ENCODE measurements around the gene OR5AU1. TPM values are rescaled to one million over a fixed set of nuclear protein-coding genes. Genes with fewer than 3 reads are reported as not detected.
"Not testable (repeated sequence)": the region's sequence is repeated elsewhere in the genome, so short reads cannot be mapped to it uniquely, and the experiment has no call there.

The OR5AU1 gene
- total and polyA plus RNA-seq, 5 experiments from 2014 or later: not detected

DNA sequence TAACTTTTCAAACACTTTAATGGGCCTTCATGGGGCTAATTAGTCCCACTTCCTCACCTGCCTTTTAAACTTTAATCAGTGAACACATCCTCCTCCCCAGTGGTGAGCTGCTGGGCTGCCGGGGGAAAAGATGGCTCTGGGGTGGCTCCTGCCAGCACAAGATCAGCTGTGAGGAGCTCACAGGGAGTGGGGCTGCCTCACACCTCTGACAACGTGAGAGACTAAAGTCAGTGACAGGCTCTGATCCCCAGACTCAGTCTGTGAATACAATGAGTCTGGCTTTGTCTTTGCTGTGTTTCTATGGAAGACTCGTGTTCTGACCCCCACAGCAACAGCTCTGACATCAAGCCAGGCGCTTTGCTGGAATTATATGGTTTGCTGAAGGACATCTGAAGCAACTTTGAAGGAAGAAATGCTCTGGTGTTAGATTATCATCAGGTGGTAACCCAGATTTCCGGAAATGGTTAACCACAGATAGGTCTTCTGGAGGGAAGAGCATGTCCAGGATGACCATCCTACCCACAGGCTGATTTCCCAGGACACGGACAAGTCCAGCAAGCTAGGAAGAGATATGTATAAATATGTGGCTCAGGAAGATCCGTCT lies 9.2 kb upstream of the OR5AU1 start:
- peaks cover 12 to 45% (median 21%) of the 10 kb centered on the region in 5 donors for H3K27me3 Mint-ChIP-seq
- not testable (repeated sequence) for H3K4me1 Mint-ChIP-seq

DNA sequence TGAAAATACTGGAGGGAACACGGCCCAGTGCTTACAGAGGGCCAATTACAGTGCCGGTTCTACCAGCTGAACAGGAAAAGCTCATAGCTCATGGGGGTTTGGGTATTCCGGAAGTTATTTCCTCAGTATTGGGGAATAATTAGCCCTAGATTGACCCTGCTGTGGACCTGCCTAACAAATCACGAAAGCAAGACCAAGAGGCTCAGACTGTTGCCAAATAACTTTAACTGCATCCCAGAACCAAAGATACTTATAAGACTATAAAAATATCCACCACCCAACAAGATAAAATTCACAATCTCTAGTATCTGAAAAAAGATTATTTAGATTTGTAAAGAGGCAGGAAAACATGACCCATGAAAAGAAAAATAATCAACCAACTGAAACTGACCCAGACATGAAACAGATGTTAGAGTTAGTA lies 8.0 kb upstream of the OR5AU1 start:
- POLR2A ChIA-PET: no interaction called here
- peaks cover 11 to 37% (median 21%) of the 10 kb centered on the region in 5 donors for H3K27me3 Mint-ChIP-seq
- no peak overlapping the region for H3K27ac Mint-ChIP-seq
- no peaks in the 10 kb centered on the region for H3K9me3 Mint-ChIP-seq
- H3K4me3 Mint-ChIP-seq: no peak overlapping the region
- ATAC-seq (no peak), DNase-seq (no peak)
- no peaks in the 10 kb centered on the region for H3K36me3 Mint-ChIP-seq
- no peaks in the 10 kb centered on the region for H3K4me1 Mint-ChIP-seq

More for the DNA sequence above, 9.2 kb upstream of the OR5AU1 start:
- H3K27ac Mint-ChIP-seq, POLR2A ChIA-PET, ATAC-seq, H3K9me3 Mint-ChIP-seq, H3K4me3 Mint-ChIP-seq, DNase-seq, H3K36me3 Mint-ChIP-seq: not testable (repeated sequence)

DNA sequence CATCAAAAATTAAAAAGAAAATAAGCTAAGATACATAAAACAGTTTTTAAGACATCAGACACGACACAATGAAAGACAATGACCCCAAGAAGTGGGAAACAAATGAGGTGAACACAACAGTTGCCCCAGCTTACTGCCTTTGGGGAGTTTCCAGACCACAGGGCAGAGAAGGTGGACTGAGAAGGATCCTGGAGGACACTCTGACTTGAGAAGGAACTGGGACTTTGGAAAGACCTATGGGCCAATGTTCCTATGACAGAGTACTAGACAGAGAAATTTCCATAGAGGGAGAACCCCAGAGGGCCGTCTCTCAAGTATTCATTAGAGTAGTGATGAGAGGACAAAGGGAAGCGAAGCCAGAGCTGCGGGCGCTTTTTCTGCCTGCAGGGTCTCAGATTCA lies 6.2 kb upstream of the OR5AU1 start:
- POLR2A ChIA-PET: no interaction called here
- Mint-ChIP-seq H3K9me3 (no peaks in the 10 kb centered on the region), H3K4me1 (no peaks in the 10 kb centered on the region), H3K36me3 (no peaks in the 10 kb centered on the region), H3K27me3 (peaks cover 11 to 46% (median 26%) of the 10 kb centered on the region in 5 donors), H3K27ac (no peak overlapping the region), H3K4me3 (no peak overlapping the region)
- DNase-seq (no peak), ATAC-seq (no peak)

DNA sequence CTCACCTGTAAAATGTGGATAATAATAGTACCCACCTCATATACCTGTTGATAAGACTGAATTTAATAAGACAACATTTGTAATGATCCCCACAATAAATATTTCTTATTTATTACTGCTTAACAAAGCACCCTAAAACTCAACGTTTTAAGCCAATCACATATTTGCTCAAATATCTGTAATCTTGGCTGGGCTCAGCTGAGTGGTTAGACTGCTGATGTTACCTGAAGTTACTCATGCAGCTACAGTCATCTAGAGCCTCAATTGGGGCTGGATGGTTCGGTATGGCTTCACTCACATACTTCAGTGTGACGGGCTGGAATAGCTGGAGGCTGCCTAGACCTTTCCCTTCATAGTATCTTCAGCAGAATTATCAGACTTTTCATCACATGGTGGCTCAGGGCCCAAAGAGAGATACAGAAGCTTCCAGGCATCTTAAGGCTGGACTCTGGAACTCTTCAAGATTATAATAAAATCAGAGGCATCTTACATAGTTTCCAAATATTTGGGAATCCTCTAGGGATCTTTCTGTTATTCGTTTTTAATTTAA lies 4.3 kb upstream of the OR5AU1 start:
- H3K36me3 Mint-ChIP-seq: no peaks in the 10 kb centered on the region
- peaks cover 0 to 2% (median 0%) of the 10 kb centered on the region in 9 donors for H3K9me3 Mint-ChIP-seq
- peaks cover 0 to 3% (median 1%) of the 10 kb centered on the region in 4 donors for H3K4me1 Mint-ChIP-seq
- ATAC-seq: no peak
- peaks cover 10 to 48% (median 29%) of the 10 kb centered on the region in 5 donors for H3K27me3 Mint-ChIP-seq
- H3K27ac Mint-ChIP-seq: no peak overlapping the region
- no peak for DNase-seq
- POLR2A ChIA-PET: interaction anchor here (0.6 kb wide), 1 partner anchor 16 kb away, joined by 3 read pairs; no protein-coding TSS in a partner anchor
- no peak overlapping the region for H3K4me3 Mint-ChIP-seq

DNA sequence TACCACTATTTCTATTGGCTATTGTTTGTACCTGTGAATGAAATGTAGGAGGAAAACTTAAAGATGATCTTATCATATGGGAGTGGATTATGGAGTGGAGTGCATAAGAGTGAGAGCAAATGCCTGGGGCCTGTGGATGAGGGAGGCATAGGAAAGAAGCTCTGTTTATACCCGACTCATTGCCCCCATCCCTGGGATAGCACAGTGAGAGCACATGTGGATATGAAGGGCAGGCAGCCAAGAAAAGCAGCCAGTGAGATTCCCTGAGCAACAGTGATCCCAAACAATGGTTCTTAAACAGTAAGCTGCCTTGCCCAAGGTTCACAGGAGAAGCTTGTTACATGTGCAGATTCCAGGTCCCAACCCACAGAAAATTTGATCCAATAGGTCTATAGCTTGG lies 2.3 kb upstream of the OR5AU1 start:
- H3K4me1 Mint-ChIP-seq, H3K27ac Mint-ChIP-seq, H3K9me3 Mint-ChIP-seq, H3K36me3 Mint-ChIP-seq, DNase-seq, POLR2A ChIA-PET, ATAC-seq, H3K4me3 Mint-ChIP-seq: not testable (repeated sequence)
- peaks cover 13 to 53% (median 31%) of the 10 kb centered on the region in 5 donors for H3K27me3 Mint-ChIP-seq

DNA sequence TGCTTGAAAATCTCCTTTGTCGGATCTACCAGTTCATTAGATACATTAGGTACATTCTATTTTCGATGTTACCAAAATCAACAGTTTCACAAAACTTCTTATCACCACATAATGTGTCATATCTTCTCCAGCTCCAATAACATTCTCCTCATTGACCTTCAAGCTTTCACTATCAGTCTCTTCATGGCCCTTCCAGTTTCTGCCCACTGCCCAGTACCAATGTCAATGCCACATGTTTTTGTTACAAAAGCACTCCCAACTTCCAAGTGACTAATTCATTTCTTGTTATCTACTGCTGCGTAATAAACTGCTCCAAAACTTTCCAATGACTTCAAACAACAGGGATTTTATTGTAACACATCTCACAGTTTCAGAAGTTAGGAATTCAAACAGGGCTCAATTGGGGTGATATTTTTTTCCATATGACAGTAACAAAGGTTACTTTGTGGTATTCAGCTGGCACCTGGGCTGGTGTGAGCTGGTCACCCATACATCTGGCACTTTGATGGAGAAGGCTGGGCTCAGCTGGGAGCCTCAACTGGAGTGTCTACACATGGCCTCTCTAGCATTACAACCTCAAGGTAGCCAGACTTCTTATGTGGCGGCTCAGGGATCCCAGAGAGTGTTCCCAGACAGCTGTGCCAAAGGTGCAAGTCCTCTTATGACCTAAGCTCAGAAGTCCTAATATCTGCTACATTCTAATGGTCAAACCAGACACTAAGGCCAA lies 6.1 kb downstream of the OR5AU1 start:
- H3K4me1 Mint-ChIP-seq: no peaks in the 10 kb centered on the region
- H3K9me3 Mint-ChIP-seq: peaks cover 4 to 19% (median 14%) of the 10 kb centered on the region in 9 donors
- POLR2A ChIA-PET: no interaction called here
- H3K36me3 Mint-ChIP-seq: peaks cover 0 to 15% (median 10%) of the 10 kb centered on the region in 3 donors
- H3K27ac Mint-ChIP-seq: no peak overlapping the region
- H3K4me3 Mint-ChIP-seq: no peak overlapping the region
- DNase-seq (no peak), ATAC-seq (no peak)
- H3K27me3 Mint-ChIP-seq: peaks cover 2 to 10% (median 7%) of the 10 kb centered on the region in 5 donors

DNA sequence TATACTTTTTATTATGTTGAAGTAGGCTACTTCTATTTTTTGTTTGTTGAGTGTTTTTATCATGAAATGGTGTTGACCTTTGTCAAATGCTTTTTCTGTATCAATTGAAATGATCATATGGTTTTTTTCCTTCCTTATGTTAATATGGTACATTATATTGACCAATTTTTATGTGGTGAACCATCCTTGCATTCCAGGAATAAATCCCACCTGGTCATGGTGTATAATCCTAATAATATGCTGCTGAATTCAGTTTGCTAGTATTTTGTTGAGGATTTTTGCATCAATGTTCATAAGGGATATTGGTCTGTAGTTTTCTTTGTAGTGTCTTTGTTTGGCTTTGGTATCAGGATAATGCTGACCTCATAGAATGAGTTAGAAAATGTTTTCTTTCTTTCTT lies 10.4 kb downstream of the OR5AU1 start:
- ATAC-seq (no peak), DNase-seq (no peak)
- POLR2A ChIA-PET: no interaction called here
- Mint-ChIP-seq H3K4me3 (no peak overlapping the region), H3K27me3 (peaks cover 4 to 13% (median 9%) of the 10 kb centered on the region in 5 donors), H3K4me1 (no peaks in the 10 kb centered on the region), H3K9me3 (peaks cover 10 to 34% (median 18%) of the 10 kb centered on the region in 9 donors), H3K27ac (no peak overlapping the region), H3K36me3 (peaks cover 0 to 21% (median 13%) of the 10 kb centered on the region in 3 donors)

DNA sequence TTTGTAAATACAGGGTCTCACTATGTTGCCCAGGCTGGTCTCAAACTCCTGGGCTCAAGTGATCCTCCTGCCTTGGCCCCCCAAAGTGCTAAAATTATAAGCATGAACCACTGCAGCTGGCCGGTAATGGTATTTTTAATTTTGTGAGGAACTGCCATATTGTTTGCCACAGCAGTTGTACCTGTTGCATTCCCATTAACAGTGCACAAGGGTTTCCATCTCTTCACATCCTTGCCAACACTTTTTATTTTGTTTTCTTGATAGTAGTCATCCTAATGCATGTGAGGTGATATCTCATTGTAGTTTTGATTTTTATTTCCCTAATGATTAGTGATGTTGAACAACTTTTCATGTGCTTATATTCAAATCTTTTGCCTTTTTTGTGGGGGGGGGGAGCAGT lies 13.5 kb downstream of the OR5AU1 start:
- ATAC-seq (no peak), DNase-seq (no peak)
- Mint-ChIP-seq H3K4me3 (no peak overlapping the region), H3K27ac (no peak overlapping the region), H3K27me3 (peaks cover 4 to 13% (median 9%) of the 10 kb centered on the region in 5 donors), H3K4me1 (no peaks in the 10 kb centered on the region), H3K9me3 (peaks cover 10 to 34% (median 18%) of the 10 kb centered on the region in 9 donors), H3K36me3 (peaks cover 0 to 21% (median 13%) of the 10 kb centered on the region in 3 donors)
- POLR2A ChIA-PET: no interaction called here

DNA sequence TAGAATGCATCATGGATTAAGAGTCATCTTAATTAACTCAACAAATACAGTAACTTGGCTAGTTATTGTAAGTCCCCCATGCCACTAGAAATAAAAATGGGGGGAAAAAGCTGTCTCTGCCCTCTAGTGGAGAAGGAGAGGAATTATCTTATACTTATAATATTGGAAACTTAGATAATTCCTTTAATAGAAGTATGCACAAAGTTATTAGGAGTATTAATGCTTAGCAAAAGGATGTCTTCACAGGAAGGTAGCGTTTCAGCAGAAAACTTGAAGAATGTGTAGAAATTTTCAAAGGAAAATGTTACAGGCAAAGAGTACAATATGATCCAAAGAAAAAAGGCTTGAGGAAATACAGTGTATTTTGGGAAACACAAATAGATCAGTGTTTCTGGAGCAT lies 19.8 kb downstream of the OR5AU1 start:
- ATAC-seq: no peak
- Mint-ChIP-seq H3K9me3 (no peaks in the 10 kb centered on the region), H3K27ac (no peak overlapping the region), H3K4me1 (no peaks in the 10 kb centered on the region), H3K36me3 (no peaks in the 10 kb centered on the region), H3K27me3 (peaks cover 0 to 2% (median 0%) of the 10 kb centered on the region in 5 donors), H3K4me3 (no peak overlapping the region)
- POLR2A ChIA-PET: no interaction called here
- peak in 3 of 10 donors; percentile 13 to 26 (median 21) for DNase-seq

DNA sequence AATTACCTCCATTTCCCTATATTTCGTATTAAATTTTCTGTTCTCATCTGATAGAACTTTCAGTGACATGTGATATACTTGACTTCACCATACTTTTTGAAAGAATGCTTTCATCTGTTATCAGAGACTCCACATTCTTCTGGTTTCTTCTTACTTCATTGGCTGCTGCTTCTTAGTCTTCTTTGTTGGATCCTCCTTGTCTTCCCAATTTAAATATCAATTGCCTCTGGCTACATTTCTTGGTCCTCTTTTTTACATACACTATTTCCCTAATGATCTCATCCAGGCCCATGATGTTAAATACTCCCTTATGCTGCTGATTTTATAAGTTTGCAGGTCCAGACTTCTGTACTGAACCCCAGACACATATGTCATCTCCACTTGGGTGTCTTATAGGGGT lies 22.0 kb downstream of the OR5AU1 start:
- POLR2A ChIA-PET: no interaction called here
- no peaks in the 10 kb centered on the region for H3K9me3 Mint-ChIP-seq
- peaks cover 0 to 2% (median 0%) of the 10 kb centered on the region in 5 donors for H3K27me3 Mint-ChIP-seq
- H3K4me3 Mint-ChIP-seq: no peak overlapping the region
- H3K36me3 Mint-ChIP-seq: no peaks in the 10 kb centered on the region
- DNase-seq (no peak), ATAC-seq (no peak)
- no peak overlapping the region for H3K27ac Mint-ChIP-seq
- H3K4me1 Mint-ChIP-seq: no peaks in the 10 kb centered on the region

DNA sequence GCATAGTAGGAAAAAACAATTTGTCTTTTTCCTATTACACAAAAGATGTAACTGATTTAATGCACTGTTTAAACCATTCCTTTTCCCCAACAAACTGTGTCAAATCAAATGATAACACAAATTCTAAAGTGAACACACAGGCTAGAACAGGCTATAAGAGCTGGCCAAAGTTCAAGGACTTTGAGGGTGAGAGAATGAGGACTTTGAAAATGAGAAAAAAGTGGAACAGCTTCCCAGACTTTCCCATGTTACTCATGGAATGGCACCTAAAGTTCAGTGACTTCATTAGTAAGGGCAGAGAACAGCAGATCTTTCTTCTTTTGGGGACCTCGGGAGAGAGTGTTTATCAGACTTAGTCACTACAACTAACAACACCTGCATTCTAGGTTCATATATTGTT lies 32.4 kb downstream of the OR5AU1 start:
- Mint-ChIP-seq H3K4me1 (no peaks in the 10 kb centered on the region), H3K36me3 (peaks cover 0 to 8% (median 7%) of the 10 kb centered on the region in 3 donors), H3K27me3 (peaks cover 9 to 37% (median 18%) of the 10 kb centered on the region in 5 donors), H3K27ac (no peak overlapping the region), H3K9me3 (peaks cover 0 to 20% (median 5%) of the 10 kb centered on the region in 9 donors), H3K4me3 (no peak overlapping the region)
- POLR2A ChIA-PET: interaction anchor here (1.7 kb wide), 1 partner anchor 20 kb away, joined by 4 read pairs; no protein-coding TSS in a partner anchor
- ATAC-seq (no peak), DNase-seq (no peak)

DNA sequence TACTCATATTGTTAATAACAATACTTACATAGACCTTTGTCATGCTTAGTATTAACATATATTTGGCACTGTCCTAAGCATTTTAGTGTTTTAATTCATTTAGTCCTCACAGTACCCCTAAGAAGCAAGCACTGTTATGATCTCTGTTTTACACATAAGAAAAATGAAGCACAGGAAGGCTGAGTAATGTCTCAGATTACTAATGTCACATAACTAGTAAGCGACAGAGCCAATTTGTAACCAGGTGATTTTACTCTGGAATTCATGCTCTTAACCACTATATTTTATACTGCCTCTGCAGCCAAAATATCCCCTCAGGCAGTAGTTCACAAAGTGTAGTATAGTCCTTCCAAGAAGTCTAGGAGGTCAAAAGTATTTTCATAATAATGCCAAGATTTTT lies 34.7 kb downstream of the OR5AU1 start:
- peaks cover 0 to 8% (median 7%) of the 10 kb centered on the region in 3 donors for H3K36me3 Mint-ChIP-seq
- ATAC-seq: no peak
- POLR2A ChIA-PET: no interaction called here

DNA sequence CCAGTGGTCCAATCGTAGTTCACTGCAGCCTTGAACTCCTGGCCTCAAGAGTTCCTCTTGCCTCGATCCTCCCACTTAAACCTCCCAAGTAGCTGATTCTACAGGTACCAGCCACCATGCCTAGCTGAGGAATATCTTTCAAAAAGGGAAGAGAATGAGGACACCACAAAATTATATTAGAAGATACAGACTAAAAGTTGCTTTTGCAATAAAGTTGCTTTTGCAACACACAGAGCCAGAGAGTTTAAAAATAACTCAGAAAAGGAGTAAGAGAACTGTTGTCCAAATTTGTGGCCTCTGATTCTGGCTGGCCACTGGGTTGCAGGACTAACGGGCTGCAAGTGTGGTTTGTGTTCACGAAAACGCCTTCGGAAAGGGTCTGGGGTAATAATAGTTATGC lies 35.2 kb downstream of the OR5AU1 start:
- Mint-ChIP-seq H3K27ac (no peak overlapping the region), H3K9me3 (peaks cover 0 to 20% (median 5%) of the 10 kb centered on the region in 9 donors), H3K36me3 (peaks cover 0 to 8% (median 7%) of the 10 kb centered on the region in 3 donors), H3K27me3 (peaks cover 6 to 21% (median 14%) of the 10 kb centered on the region in 5 donors), H3K4me3 (no peak overlapping the region), H3K4me1 (no peaks in the 10 kb centered on the region)
- ATAC-seq: no peak
- DNase-seq: no peak
- POLR2A ChIA-PET: no interaction called here

More for the DNA sequence above, 34.7 kb downstream of the OR5AU1 start:
- DNase-seq: no peak
- Mint-ChIP-seq H3K9me3 (peaks cover 0 to 20% (median 5%) of the 10 kb centered on the region in 9 donors), H3K4me1 (no peaks in the 10 kb centered on the region), H3K27ac (no peak overlapping the region), H3K4me3 (no peak overlapping the region), H3K27me3 (peaks cover 8 to 22% (median 16%) of the 10 kb centered on the region in 5 donors)
